ENCODE measurements around the gene RHCG. TPM values are rescaled to one million over a fixed set of nuclear protein-coding genes. Genes with fewer than 3 reads are reported as not detected.

RHCG gene
- total and polyA plus RNA-seq, 4 donors: 0.08 to 0.19 (median 0.15) TPM

GRCh38 chr15:89506026-89506686, 9.8 kb upstream of the RHCG start:
- TF ChIP-seq FOXA1 (IDR thresholded peaks at IDR 0.05) (no peak), CTCF (IDR thresholded peaks at IDR 0.05; ENCODE audit: low read depth, low read length, missing input control) (no peak), EGR1 (IDR thresholded peaks at IDR 0.05; ENCODE audit: low read depth in 2 of 2) (no peak), TAF1 (conservative IDR thresholded peaks at IDR 0.05) (no peak), GABPA (IDR thresholded peaks at IDR 0.05 in 1 of 2, conservative IDR thresholded peaks at IDR 0.05 in 1 of 2) (no peak), RXRA (IDR thresholded peaks at IDR 0.05) (no peak), JUND (IDR thresholded peaks at IDR 0.05) (no peak), HNF4A (conservative IDR thresholded peaks at IDR 0.05) (no peak), YY1 (IDR thresholded peaks at IDR 0.05) (no peak), ATF3 (IDR thresholded peaks at IDR 0.05) (no peak), NR2F2 (IDR thresholded peaks at IDR 0.05) (no peak), RAD21 (IDR thresholded peaks at IDR 0.05) (no peak), MAX (IDR thresholded peaks at IDR 0.05) (no peak), ZBTB33 (IDR thresholded peaks at IDR 0.05) (no peak), HNF4G (IDR thresholded peaks at IDR 0.05) (no peak)
- Histone ChIP-seq H3K9ac (ENCODE audit: low read depth in 1 of 2, low read length in 2 of 2) (no peak overlapping the region), H3K9me3 (ENCODE audit: control insufficient read depth in 4 of 4, low read length in 3 of 4) (no peaks in the 10 kb centered on the region), H3K36me3 (ENCODE audit: control insufficient read depth in 4 of 4, insufficient read depth in 3 of 4, low read depth in 1 of 4, low read length in 3 of 4) (no peaks in the 10 kb centered on the region), H3K27ac (ENCODE audit: low read depth in 1 of 2, low read length in 2 of 2) (no peak overlapping the region), H3K4me3 (ENCODE audit: low read depth in 1 of 3, low read length in 3 of 3) (no peak overlapping the region), H3K27me3 (ENCODE audit: control insufficient read depth in 4 of 4, insufficient read depth in 4 of 4, low read length in 3 of 4) (no peaks in the 10 kb centered on the region), H3K4me1 (ENCODE audit: control insufficient read depth in 4 of 4, insufficient read depth in 4 of 4, low read length in 3 of 4) (no peaks in the 10 kb centered on the region)
- 74% methylated on average over 4 of the region's 4 CpGs for WGBS
- DNase-seq (ENCODE audit: low spot score): no peak

GRCh38 chr15:89504166-89504565, 7.8 kb upstream of the RHCG start:
- Histone ChIP-seq H3K27me3 (ENCODE audit: control insufficient read depth in 4 of 4, insufficient read depth in 4 of 4, low read length in 3 of 4) (no peaks in the 10 kb centered on the region), H3K36me3 (ENCODE audit: control insufficient read depth in 4 of 4, insufficient read depth in 3 of 4, low read depth in 1 of 4, low read length in 3 of 4) (no peaks in the 10 kb centered on the region), H3K9me3 (ENCODE audit: control insufficient read depth in 4 of 4, low read length in 3 of 4) (no peaks in the 10 kb centered on the region), H3K4me1 (ENCODE audit: control insufficient read depth in 4 of 4, insufficient read depth in 4 of 4, low read length in 3 of 4) (no peaks in the 10 kb centered on the region), H3K9ac (ENCODE audit: low read depth in 1 of 2, low read length in 2 of 2) (no peak overlapping the region), H3K4me3 (ENCODE audit: low read depth in 1 of 3, low read length in 3 of 3) (no peak overlapping the region), H3K27ac (ENCODE audit: low read depth in 1 of 2, low read length in 2 of 2) (no peak overlapping the region)
- DNase-seq (ENCODE audit: low spot score): no peak
- 76% methylated on average over 4 of the region's 4 CpGs for WGBS
- TF ChIP-seq ZBTB33 (IDR thresholded peaks at IDR 0.05) (no peak), GABPA (IDR thresholded peaks at IDR 0.05 in 1 of 2, conservative IDR thresholded peaks at IDR 0.05 in 1 of 2) (no peak), CTCF (IDR thresholded peaks at IDR 0.05; ENCODE audit: low read depth, low read length, missing input control) (no peak), HNF4G (IDR thresholded peaks at IDR 0.05) (no peak), YY1 (IDR thresholded peaks at IDR 0.05) (no peak), TAF1 (conservative IDR thresholded peaks at IDR 0.05) (no peak), FOXA1 (IDR thresholded peaks at IDR 0.05) (no peak), NR2F2 (IDR thresholded peaks at IDR 0.05) (no peak), FOXA2 (IDR thresholded peaks at IDR 0.05) (no peak), HNF4A (conservative IDR thresholded peaks at IDR 0.05) (no peak), EGR1 (IDR thresholded peaks at IDR 0.05; ENCODE audit: low read depth in 2 of 2) (no peak), ATF3 (IDR thresholded peaks at IDR 0.05) (no peak), RAD21 (IDR thresholded peaks at IDR 0.05) (no peak), JUND (IDR thresholded peaks at IDR 0.05) (no peak), REST (IDR thresholded peaks at IDR 0.05) (no peak), SP1 (IDR thresholded peaks at IDR 0.05) (no peak)
